Urinary bladder (tissue), 4 donors: ENCODE data around the gene LRRK1. TPM values are rescaled to one million over a fixed set of nuclear protein-coding genes. Genes with fewer than 3 reads are reported as not detected.

Experiments
- DNase-seq: peaks from one replicate; pipeline ENCODE4 v3.0.0-alpha.2; 2015; ENCODE audit errors: extremely low spot score
- H3K27ac ChIP-seq: one replicate; pipeline ENCODE4 v1.5.1; 2013; ENCODE audit warnings: low read depth, mild to moderate bottlenecking, moderate library complexity
- H3K36me3 ChIP-seq: one replicate; pipeline ENCODE4 v1.6.1; 2013; ENCODE audit warnings: mild to moderate bottlenecking, moderate library complexity; ENCODE audit not compliant: insufficient read depth
- H3K4me1 ChIP-seq: one replicate; pipeline ENCODE4 v1.6.1; 2013; ENCODE audit warnings: mild to moderate bottlenecking, moderate library complexity; ENCODE audit not compliant: insufficient read depth
- H3K4me3 ChIP-seq: one replicate; pipeline ENCODE4 v1.5.1; 2013; ENCODE audit warnings: low read depth, low read length
- WGBS: extraction: QIAGEN DNeasy Blood & Tissue Kit; methylation state at CpG from one replicate; pipeline ENCODE4 v1.1.7; 2013; 5-methylcytosine and 5-hydroxymethylcytosine counted together
- polyA plus RNA-seq: library from polyadenylated mRNA; stranded (reverse); fragments of 200-250 nt; gene quantifications from one replicate; pipeline ENCODE4 v1.2.3, GENCODE V29; 2013
- total RNA-seq: library from RNA; depleted of rRNA; stranded (reverse); fragments of >200 nt; gene quantifications from one replicate; pipeline ENCODE4 v1.2.3, GENCODE V29; 2014
- donor health status: healthy with polysubstance abuse.
- donor health status: healthy.

Gene LRRK1
- total and polyA plus RNA-seq, 2 donors = 9.9 to 12.3 TPM

DNA sequence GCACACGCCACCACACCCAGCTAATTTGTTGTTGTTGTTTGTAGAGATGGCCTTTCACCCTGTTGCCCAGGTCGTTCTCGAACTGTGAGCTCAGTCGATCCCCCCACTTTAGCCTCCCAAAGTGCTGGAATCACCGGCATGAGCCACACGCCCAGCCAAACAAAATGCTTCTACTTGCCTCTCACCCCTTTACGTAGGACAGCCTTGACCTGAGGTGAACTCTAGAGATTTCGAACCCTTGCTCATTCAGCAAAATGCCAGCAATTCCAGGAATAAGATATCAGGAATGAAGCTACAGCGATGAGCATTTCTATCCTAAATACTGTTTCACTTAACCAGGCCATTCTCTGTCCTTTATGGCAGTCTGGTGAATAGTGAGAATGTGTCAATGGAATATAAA, 135.0 kb downstream of the LRRK1 start:
- no peak overlapping the region for H3K4me3 ChIP-seq
- no peaks in the 10 kb centered on the region for H3K4me1 ChIP-seq
- no peak for DNase-seq
- 92% methylated on average over 9 of the region's 9 CpGs for WGBS
- H3K27ac ChIP-seq = no peak overlapping the region
- no peaks in the 10 kb centered on the region for H3K36me3 ChIP-seq

GRCh38 chr15:101054991-101055390, 135.8 kb downstream of the LRRK1 start:
- DNase-seq = no peak
- WGBS = 95% methylated on average over 12 of the region's 12 CpGs
- Histone ChIP-seq H3K4me1 (no peaks in the 10 kb centered on the region), H3K4me3 (no peak overlapping the region), H3K27ac (no peak overlapping the region), H3K36me3 (no peaks in the 10 kb centered on the region)

- H3K4me3 ChIP-seq = no peak overlapping the region
- DNase-seq = no peak
- 98% methylated on average over 2 of the region's 2 CpGs for WGBS
These were observed 136.3 kb downstream of the LRRK1 start for GRCh38 chr15:101055411-101055810.

DNA sequence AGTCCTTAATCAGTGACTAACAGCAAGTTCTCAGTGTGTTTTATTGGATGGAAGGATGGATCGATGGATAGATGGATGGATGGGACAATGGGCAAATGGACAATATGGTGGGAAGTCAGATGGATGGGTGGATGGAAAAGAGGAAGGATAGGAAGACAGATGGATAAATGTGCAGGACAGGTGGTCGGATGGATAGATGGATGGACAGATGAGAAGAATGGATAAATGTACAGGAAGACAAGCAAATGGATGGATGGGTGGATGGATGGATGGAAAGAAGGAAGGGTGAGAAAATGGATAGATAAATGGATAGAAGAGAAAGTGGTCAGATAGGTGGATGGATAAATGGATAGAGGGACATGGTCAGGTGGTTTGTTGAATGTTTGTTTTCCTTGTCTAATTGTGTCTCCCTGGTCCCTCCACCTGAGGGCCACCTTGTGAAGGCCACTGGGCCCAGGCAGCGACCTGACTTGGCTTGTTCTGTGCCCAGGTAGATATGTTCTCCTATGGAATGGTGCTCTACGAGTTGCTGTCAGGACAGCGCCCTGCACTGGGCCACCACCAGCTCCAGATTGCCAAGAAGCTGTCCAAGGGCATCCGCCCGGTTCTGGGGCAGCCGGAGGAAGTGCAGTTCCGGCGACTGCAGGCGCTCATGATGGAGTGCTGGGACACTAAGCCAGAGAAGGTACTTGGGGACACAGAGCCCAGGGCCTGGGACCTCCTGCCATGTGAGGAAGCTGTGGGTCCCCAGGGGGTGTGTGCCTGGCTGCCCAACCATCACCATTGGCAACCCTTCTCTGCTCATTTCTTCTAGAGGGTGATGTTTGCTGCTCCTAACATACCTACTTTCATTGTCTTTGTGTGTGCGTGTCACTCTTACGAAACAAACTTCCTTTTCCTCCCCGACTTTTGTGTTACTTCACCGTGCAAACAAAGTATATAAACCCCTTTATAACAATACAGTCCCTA, 137.5 kb downstream of the LRRK1 start:
- no peaks in the 10 kb centered on the region for H3K36me3 ChIP-seq
- 89% methylated on average over 15 of the region's 15 CpGs for WGBS
- DNase-seq = no peak
- H3K27ac ChIP-seq = no peak overlapping the region
- H3K4me1 ChIP-seq = no peaks in the 10 kb centered on the region
- H3K4me3 ChIP-seq = no peak overlapping the region

More at GRCh38 chr15:101055411-101055810, 136.3 kb downstream of the LRRK1 start:
- H3K4me1 ChIP-seq = no peaks in the 10 kb centered on the region
- H3K36me3 ChIP-seq = no peaks in the 10 kb centered on the region
- H3K27ac ChIP-seq = no peak overlapping the region

DNA sequence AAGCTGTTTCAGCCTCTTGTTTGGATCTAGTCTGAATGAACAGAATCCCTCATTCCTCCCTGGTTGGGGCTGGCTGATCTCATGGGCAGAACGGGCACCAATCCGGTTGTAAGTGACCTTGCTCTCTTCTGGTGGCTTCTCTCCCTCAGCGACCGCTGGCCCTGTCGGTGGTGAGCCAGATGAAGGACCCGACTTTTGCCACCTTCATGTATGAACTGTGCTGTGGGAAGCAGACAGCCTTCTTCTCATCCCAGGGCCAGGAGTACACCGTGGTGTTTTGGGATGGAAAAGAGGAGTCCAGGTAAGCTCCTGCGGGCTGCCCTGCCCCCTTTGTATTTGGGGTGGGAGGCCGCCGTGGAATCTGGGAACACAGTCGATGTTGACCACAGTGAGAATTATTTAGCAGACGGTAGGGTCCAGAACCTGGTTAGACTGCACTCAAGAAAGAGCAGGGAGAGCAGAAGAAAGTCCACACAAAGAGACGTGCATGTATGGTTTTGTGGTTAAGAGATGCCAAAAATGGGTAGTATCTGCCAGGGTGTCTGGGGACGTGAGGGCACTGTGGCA, 138.8 kb downstream of the LRRK1 start:
- DNase-seq = no peak
- 92% methylated on average over 14 of the region's 14 CpGs for WGBS

DNA sequence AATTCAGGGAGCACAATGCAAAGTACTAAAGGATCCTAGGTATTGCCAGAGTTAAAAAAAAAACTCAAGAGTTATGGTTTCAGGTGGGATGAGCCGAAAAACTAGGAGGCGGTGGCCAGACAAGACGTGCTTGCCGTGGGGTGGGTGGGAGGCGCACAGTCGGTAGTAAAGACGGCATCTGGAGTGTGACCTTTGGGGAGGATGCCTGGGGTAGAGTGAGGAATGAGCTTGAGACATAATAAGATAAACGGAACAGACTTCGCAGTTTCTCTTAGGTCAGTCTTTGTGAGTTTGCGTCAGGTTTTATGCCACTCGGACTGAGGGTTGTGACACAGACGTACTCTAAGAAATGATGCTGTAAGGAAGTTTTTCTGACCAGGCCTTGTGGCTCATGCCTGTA, 139.6 kb downstream of the LRRK1 start:
- no peak for DNase-seq
- no peak overlapping the region for H3K4me3 ChIP-seq
- no peak overlapping the region for H3K27ac ChIP-seq
- no peaks in the 10 kb centered on the region for H3K4me1 ChIP-seq
- H3K36me3 ChIP-seq = no peaks in the 10 kb centered on the region
- 94% methylated on average over 12 of the region's 12 CpGs for WGBS

More for the DNA sequence above, 138.8 kb downstream of the LRRK1 start:
- Histone ChIP-seq H3K36me3 (no peaks in the 10 kb centered on the region), H3K27ac (no peak overlapping the region), H3K4me3 (no peak overlapping the region), H3K4me1 (no peaks in the 10 kb centered on the region)

GRCh38 chr15:101059381-101060341, 140.5 kb downstream of the LRRK1 start:
- no peaks in the 10 kb centered on the region for H3K4me1 ChIP-seq
- WGBS = 83% methylated on average over 16 of the region's 16 CpGs
- DNase-seq = no peak
- H3K27ac ChIP-seq = no peak overlapping the region
- no peaks in the 10 kb centered on the region for H3K36me3 ChIP-seq
- no peak overlapping the region for H3K4me3 ChIP-seq

DNA sequence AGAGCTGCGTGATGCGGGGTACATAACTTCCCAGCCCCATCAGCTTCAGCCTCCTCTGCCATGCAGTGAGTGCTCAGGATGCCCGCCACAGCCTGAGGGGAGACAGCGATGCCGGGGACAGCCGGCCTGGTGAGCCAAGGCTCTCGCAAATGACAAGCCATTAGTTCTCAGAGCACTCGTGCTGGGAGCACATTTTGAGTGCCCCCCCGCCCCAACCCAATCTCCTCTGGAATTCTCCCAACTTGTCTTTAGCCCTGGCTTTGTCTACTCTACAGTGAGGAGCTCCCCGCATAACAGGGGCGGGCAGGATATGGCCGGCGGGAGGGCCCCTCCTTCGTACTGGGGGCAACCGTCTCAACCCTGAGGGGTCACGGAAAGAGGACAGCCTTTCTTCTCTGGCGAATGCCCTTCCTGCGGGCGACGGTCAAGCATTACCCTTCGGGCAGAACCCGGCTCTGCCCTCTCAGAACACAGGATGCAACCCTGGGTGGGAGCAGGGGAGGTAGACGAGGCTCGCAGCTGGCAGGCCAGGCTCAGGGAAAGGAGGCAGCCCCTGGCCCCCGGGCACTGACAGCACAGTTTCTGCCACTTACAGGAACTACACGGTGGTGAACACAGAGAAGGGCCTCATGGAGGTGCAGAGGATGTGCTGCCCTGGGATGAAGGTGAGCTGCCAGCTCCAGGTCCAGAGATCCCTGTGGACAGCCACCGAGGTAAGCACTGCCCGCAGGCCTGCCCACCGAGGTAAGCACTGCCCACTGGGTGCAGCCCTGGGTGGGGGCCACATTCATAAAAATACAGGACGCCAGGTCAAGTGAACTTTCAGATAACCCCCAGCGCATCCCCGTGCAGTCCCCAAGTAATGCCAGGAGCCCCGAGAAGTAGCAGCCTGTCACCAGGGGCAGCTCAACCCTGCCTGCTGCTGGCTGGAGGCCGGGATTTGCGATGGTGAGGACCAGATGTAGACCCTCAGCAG, 141.7 kb downstream of the LRRK1 start:
- no peaks in the 10 kb centered on the region for H3K4me1 ChIP-seq
- no peaks in the 10 kb centered on the region for H3K36me3 ChIP-seq
- H3K4me3 ChIP-seq = no peak overlapping the region
- no peak overlapping the region for H3K27ac ChIP-seq
- WGBS = 87% methylated on average over 35 of the region's 35 CpGs
- DNase-seq = no peak

- WGBS = 80% methylated on average over 7 of the region's 7 CpGs
- no peak overlapping the region for H3K4me3 ChIP-seq
- no peaks in the 10 kb centered on the region for H3K4me1 ChIP-seq
- DNase-seq = no peak
- no peaks in the 10 kb centered on the region for H3K36me3 ChIP-seq
- no peak overlapping the region for H3K27ac ChIP-seq
These were observed 142.9 kb downstream of the LRRK1 start for GRCh38 chr15:101062063-101062462.

- Histone ChIP-seq H3K36me3 (no peaks in the 10 kb centered on the region), H3K27ac (no peak overlapping the region), H3K4me3 (no peak overlapping the region), H3K4me1 (no peaks in the 10 kb centered on the region)
- 93% methylated on average over 18 of the region's 18 CpGs for WGBS
- DNase-seq = no peak
These were observed 143.5 kb downstream of the LRRK1 start for GRCh38 chr15:101062471-101063171.

DNA sequence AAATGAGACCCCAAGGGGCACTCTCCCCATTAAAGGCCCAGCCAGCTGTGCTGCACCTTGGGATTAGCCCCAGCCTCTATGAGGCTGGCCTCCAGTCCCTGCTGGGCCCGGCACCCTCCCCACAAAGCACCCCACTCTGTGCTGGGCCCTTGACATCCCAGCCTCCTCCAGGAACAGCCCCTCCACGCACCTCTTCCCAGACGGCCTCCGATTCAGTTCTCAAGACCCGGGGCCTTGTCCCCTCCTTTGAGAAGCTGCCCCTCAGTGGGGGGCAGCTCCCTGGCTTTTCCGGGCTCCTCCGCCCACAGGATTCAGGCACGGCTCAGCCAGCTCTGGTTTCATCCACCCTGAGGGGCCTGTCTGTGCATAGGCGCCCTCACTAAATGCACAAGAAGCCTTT, 144.1 kb downstream of the LRRK1 start:
- H3K4me1 ChIP-seq = no peaks in the 10 kb centered on the region
- H3K4me3 ChIP-seq = no peak overlapping the region
- WGBS = 92% methylated on average over 9 of the region's 9 CpGs
- H3K27ac ChIP-seq = no peak overlapping the region
- DNase-seq = no peak
- H3K36me3 ChIP-seq = no peaks in the 10 kb centered on the region
